NCI-H2196 (cell line): ENCODE results near the gene ALK.
A peak's percentile ranks its signal among the peaks of the same experiment; 100 is the strongest.

Experiments
- DNase-seq: peaks from one replicate; lab custom pipeline; 2025; ENCODE audit not compliant: unreplicated experiment; lab: John Stamatoyannopoulos, UW

ALK gene

DNA sequence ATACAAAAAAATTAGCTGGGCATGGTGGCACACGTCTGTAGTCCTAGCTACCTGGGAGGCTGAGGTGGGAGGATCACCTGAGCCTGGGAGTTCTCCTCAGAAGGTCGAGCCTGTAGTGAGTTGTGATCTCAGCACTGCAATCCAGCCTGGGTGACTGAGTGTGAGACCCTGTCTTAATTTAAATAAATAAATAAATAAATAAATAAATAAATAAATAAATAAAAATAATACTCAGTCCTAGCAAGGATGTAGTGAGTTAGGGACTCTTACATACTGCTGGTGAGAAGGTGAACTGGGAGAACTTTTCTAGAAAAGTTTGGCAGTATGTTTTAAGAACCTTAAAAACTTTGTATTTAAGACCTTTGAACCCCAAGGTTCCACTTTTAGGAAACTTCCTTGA is 576.1 kb downstream of the ALK start:
- DNase-seq: no peak

GRCh38 chr2:29343830-29344229 is 577.6 kb downstream of the ALK start:
- DNase-seq: no peak

GRCh38 chr2:29336341-29337241 is 584.8 kb downstream of the ALK start:
- no peak for DNase-seq

- no peak for DNase-seq
These were observed 586.0 kb downstream of the ALK start for GRCh38 chr2:29335396-29335795.

- no peak for DNase-seq
These were observed 586.7 kb downstream of the ALK start for GRCh38 chr2:29334706-29335105.

GRCh38 chr2:29332540-29332939 is 588.8 kb downstream of the ALK start:
- DNase-seq: no peak

DNA sequence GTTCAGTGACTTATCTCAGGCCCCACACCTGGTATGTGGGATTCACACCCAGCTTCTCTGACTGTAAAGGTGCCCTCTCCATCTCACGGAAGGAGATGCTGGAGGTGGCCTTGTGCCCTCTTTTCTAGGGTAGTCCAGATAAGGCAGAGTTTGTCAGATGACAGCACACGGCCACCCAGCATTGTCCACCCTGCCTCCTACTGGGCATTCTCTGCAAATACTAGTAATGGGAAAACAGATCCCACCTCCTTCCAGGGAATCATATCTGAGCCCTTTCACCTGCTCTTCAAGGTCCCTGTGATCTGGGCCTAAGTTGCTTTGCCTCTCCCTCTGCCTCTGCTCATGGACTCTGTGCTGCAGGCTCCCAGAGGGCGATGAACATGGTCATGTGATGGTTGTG is 591.5 kb downstream of the ALK start:
- no peak for DNase-seq

GRCh38 chr2:29326926-29327325 is 594.5 kb downstream of the ALK start:
- no peak for DNase-seq

DNA sequence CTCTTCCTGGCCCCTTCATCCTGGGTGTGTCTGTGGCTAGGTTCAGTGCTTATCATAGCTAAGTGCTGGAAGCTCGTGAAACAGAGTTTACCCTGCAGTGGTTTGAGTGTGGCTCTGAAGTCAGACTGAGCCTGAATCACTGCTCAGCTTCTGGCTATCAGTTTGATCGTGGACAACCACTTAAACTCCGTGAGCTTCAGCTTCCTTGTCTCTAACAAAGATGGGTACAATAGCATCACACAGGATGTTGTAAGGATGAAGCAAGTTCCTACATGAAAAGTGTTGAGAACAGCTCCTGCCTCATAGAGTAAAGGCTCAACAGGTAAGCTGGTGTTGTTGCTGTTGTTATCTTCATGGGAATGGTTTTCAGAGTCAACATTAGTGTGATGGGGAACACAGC is 595.8 kb downstream of the ALK start:
- DNase-seq: no peak

- no peak for DNase-seq
These were observed 597.4 kb downstream of the ALK start for GRCh38 chr2:29323961-29324360.

DNA sequence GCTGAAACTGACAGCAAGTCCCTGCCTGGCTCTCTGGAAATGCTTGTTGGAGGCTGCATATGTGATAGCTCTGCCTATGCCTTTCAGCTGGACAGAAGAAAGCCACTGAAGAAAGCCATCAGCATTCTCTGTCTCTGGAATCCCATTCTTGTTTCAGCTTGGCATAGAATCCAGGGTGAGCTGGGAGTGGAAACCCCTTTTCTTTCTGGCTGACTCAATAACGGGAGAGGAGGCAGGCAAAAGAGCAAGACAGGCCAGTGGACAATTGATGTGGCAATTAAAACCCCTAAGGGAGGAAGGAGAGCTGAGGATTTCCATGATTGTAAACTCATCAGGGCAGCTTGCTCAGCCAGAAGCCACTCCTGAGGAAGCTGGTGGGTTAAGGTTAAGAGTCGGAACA is 598.1 kb downstream of the ALK start:
- no peak for DNase-seq

DNA sequence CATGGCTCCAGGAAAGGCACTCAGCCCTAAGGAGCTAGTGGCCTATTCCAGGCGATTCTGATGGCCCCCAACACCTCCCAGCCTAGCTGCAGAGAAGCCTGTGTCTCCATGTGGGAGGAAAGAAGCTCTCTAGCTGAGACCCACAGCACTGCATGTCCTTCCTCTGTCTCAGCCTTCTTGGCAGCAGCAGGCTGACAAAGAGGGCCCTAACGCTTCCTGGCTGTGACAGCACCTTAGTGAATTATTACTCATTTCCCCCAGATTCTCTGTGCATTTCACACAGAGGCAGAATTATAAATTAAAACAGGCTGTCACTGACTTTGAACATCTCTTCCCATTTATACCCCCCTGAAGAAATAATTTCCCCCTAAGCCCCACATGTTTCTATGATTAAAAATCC is 599.4 kb downstream of the ALK start:
- DNase-seq: no peak

- DNase-seq: no peak
These were observed 603.4 kb downstream of the ALK start for GRCh38 chr2:29317801-29318485.

DNA sequence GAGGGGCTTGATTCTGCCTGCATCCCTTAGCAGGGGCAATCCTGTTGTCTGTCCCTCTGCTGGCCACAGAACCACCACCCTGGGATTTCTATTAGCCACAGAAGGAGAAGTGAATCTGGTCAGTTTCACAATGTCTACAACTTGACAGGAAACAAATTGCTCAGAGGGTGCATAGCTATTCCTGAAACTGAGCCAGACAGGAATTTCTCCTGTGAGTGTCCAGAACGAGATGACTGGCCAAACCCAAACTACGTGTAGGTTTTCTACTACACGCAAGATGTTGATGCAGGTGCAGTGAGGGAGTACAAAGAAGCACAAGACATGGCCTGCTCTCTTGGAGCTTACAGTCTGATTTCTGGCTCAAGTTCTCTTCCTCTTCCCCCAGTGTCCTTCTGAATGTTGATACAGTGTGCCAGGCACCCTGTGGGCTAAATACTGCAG is 604.3 kb downstream of the ALK start:
- DNase-seq: no peak

- no peak for DNase-seq
These were observed 606.4 kb downstream of the ALK start for GRCh38 chr2:29314816-29315571.

DNA sequence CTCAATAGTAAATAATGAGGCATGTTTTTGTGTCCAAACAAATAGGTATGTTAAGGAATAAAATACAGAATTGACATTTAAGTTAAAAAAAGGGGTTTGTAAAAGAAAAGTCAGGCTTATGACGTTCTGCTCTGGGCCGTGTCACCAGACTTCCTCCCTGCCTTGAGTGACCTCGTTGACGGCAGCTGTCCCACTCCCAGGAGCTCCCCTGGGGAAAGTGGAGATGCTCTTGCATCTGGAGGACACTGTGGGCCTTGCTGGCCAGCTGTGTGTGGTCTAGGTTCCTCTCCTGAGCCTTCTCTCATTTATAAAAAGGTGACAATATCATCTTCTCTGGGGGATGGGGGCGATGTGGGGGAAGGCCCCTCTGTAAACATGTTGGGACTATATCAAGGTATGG is 609.9 kb downstream of the ALK start:
- DNase-seq: no peak

DNA sequence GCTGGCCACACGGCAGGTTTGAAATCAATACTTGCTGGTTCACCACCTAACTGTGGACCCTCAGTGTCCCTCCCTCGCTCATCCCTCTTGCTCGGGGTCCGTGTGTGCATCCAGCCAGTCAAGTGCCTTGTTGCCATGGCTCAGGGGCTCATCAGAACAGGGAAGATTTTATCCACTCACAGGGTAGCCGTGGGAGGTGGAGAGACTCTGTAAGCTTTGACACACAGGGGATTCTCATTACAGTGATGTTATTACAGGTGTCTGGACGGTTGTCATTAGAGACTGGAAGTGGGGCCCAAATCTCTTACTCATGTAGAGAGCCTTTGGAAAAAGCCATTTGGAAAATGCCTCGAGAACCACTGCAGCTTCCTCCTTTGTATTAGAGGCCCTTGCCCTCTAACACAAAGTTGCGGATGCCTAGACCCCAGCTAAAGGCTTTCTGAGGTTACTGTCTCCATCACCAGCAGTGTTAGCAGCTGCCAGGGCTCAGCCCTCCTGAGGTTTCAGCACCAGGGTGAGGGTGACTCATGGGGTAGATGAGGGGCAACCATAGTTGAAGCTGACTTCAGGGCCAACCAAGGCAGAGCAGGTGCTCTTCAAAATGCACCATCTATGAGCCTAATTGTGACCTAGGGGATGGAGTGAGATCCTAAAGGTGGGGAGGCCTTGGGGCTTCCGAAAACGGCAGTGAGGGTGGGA is 610.6 kb downstream of the ALK start:
- no peak for DNase-seq

DNA sequence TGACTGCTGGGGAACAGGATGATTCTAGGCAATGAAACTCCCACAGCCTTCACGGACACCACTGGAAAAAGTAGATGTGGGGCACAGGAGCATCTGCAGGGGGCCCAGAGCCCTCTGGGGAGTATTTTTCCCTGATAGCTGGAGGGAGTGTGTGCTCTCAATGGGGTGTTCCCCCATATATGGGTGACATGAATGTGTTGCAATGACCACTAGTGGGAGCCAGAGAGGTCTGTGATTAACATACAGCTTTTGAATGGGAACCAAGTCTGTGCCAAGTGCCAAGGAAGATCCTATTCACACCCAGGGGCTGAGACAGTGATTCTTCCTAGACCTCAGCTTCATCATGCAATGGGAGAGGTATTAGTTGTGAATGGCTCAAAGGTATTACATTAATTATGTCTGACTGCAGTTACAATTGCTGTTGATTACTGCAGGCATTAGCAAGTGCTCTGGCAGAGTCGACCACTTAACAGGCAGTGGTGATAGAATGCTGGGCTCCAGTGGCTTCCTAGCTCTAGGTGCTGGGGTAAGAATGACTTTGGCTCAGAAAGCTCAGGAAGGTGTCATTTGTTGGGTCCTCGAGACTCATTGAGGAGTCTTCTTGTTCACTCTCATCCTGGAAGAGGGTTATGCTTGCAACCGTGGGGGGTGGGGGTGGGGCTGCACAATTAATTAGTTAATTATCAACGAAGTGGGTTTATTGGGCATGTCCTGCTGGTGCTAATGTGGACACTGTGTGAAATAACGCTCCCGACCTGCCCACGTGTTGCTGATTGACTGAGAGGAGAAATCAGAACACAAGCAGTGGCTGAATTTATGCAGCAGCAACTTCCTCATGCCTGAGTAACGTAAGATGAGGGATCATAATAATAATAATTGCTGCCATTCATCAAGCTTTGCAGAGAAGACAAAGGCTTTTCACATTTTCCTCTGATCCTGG is 612.0 kb downstream of the ALK start:
- peak; percentile 49 for DNase-seq

DNA sequence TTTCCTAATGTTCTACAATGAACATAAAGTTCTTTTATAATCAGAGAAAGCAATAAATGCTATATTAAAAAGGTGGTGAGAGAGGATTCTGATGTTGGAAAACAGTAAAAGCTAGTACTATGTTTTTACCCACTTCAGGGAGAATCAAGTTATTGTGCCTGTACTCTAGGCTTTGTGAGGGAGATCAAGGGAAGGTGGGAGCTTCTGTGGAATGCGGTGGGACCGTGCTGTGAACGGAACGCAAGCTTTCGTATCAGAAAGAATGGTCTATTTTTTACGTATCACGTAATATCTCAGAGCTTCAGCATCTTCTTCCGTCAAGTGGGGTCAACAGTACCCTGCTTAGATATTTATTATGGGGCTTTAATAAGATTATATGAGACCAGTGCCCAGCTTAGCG is 613.0 kb downstream of the ALK start:
- no peak for DNase-seq

GRCh38 chr2:29307519-29307918 is 613.9 kb downstream of the ALK start:
- DNase-seq: no peak
